ENCODE results near the gene ATP8B2. TPM values are rescaled to one million over a fixed set of nuclear protein-coding genes. Genes with fewer than 3 reads are reported as not detected.
A peak's percentile ranks its signal among the peaks of the same experiment; 100 is the strongest.
"Not testable (repeated sequence)": the region's sequence is repeated elsewhere in the genome, so short reads cannot be mapped to it uniquely, and the experiment has no call there.

Gene ATP8B2
- total RNA-seq, 1 donor from 2014 or later: 77.0 TPM

DNA sequence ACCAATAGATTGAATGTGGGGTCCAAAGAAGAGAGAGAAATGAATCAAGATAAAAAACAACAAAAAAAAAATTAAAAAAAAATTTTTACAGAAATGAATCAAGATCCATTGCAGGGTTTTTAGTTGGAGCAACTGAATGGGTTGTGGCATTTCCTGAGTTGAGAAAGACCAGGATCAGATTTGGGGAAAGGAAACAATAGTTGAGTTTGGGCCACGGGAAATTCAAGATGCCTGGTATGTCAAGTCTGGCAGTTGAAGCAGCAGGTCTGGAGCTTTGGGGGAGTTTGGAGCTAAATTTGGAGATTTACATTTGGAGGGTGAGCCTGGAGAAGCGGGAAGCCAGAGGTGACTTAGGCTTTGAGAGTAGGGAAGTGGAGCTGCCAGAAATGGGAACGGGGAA is 22.6 kb downstream of the ATP8B2 start:
- DNase-seq (ENCODE audit: low read depth, low spot score): no peak

DNA sequence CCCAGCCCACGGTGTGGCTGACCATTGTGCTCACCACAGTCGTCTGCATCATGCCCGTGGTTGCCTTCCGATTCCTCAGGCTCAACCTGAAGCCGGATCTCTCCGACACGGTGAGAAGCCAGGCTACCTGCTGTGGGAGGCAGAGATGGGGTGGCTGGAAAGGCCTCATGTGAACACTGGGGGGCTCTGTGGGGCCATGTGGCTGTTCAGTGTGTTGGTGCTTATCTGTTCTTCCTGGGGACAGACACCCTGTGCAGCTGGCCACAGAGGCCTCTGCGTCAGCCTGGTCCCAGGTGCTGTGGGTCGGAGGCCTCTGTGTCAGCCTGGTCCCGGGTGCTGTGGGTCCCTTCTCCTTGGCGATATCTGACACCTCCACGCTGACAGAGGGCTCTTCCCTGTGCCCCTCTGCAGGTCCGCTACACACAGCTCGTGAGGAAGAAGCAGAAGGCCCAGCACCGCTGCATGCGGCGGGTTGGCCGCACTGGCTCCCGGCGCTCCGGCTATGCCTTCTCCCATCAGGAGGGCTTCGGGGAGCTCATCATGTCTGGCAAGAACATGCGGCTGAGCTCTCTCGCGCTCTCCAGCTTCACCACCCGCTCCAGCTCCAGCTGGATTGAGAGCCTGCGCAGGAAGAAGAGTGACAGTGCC is 23.2 kb downstream of the ATP8B2 start:
- no peak for DNase-seq (ENCODE audit: low read depth, low spot score)

DNA sequence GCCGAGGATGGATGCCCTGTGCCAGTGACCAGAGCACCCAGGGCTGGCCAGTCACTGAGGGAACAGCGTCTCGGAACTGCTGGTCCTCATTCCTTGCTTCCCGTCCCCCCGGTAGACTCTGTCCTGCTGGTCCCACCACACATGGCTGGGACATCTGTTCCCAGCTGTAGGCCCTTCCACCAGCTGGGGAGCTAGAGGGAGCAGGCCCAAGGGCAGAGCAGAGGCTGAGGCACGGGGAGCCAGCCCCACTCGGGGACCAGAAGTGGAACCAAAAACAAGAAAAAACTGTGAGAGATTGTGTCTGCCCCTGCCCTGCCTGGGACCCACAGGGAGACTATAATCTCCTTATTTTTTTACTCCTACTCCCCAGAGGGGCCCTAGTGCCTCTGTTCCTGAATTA is 23.8 kb downstream of the ATP8B2 start:
- DNase-seq (ENCODE audit: low read depth, low spot score): no peak

DNA sequence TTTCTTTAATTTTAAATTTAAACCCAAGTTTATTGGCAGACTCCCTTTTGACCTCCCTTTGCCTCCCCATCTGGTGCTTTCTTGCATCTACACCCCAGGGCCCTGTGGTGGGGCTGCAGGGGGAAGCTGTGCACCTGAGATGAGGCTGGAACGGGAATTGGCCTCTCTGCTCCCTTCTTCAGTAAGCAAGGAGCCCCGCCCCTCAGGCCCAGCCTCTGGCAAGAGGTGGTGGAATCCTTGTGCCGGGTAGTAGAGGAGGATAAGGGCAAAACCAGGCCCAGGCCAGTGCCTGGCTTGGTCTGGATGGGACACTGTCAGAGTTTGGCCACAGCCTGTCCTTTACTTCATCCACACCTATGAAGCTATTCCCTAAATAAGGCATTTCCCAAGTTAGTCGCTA is 25.1 kb downstream of the ATP8B2 start:
- no peak for DNase-seq (ENCODE audit: low read depth, low spot score)

DNA sequence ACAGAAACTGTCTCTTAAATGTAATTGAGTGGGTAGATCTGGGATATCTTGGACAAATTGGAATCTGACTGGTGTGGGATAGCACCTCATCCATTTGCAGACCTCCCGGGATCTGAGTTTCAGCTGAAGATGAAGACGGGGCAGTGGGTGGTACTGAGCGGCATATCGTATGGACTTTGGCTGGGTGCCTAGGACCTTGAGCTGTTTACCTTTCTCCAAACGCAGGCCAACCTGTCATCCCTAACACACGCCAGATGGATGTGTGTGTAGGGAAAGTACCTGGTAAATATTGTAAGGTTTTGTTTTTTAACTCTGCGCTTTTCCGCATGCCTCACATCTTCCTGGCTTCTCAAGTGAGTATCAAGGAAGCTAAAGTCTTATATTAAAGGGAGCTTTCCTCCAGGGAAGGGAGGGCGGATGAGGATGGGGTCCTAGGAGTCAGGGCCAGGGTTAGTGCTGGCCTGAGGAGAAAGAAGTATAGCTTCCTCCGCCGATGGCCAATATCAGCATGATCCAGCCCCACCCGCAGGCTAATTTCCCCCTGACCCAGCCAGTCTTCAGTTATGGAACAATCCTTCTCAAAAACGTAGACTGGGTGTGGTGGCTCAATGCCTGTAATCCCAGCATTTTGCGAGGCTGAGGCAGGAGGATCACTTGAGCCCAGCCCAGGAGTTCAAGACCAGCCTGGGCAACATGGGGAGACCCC is 26.2 kb downstream of the ATP8B2 start:
- no peak for DNase-seq (ENCODE audit: low read depth, low spot score)

DNA sequence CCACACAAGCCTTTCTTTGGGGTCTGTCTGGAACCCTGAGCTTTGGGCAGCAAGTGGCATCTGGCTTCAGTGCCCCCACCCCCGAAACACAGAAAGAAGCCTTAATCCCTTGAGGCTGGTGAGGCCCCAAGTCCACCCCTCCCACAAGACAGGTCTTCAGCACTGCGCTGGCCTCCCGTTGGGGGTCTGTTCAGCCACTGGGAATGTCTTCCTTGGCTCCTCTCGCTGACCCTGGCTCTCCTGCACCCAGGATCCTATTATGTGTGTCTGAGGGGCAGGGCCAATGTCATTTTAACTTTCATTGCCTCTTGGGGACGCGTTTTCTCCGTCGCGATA is 26.9 kb downstream of the ATP8B2 start:
- DNase-seq (ENCODE audit: low read depth, low spot score): no peak

DNA sequence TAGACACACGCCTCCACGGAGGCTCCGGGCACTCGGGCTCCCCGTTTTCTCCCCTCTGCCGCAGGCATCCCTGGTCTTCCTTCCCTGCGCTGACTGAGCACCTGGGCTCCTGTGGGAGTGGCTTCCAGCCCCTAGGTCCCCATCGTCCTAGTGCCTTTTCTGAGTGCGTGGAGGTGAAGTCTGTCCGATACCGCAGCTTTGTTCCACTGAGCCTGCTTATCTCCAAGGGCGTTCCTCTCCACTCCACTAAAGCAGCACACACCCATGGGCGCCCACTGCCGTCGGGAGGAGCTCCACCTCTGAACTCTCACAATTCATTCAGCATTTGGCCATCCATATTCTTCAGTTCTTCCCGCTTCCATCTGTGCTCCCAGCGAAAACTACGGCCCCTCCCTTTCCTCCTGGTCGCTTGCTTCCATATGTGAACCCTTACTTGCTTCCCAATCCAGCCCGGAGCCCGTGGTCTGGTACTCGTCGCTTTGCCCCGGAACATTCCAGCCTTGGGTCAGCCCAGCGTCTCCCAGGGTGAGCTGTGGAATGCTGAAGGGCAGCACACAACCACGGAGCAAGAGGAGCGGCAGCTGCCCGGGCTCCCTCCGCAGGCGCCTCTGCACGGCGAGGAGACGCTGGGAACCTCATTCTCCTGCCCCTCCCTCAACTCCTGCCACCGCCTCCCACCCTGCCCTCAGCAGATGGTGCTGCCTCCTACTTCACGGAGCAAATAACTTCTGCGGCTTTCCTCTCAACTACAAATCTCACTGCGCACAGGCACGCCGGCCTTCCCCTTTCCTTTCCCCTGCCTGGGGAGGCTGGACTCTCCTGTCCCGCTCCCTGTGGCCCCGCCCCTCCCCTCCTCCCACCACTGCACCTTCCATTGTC is 27.5 kb downstream of the ATP8B2 start:
- DNase-seq (ENCODE audit: low read depth, low spot score): peak; percentile 7

DNA sequence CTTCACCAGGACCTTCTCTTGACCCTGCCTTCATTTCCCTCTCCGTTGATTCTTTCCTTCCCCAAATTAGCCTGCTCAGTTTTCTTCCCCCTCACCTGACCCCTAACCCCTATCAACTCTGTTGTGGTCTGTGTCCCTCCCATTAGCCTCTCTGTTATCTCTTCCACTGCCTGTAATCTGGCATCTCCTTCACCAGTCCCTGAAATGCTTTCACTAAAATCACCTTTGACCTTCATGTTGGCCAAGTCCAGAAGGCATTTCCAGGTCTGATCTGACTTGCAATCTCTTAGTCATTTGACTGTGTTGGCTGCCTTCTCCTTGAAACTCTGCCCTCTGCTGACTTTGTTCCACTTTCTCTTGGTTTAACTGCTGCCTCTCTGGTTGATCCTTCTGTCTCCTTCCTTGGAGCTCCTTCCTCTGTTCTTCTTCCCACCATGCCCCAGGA is 28.2 kb downstream of the ATP8B2 start:
- DNase-seq (ENCODE audit: low read depth, low spot score): peak; percentile 29

DNA sequence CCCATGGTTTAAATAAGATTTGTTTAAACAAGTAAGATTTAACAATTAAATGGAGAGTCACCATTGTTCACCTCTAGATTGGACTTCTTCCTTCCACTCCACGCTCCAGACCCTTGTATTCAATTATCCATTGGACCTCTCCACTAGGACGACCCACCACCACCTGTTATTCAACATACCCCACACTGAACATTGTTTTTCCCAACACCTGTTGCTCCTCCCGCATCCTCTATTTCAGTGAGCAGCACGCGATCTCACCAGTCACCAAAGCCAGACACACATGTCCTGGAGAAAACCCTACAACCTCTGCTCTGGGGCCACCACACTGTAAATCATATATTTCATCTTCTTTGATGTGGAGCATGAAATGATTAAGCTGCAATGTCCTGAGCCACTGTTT is 28.6 kb downstream of the ATP8B2 start:
- DNase-seq (ENCODE audit: low read depth, low spot score): no peak

DNA sequence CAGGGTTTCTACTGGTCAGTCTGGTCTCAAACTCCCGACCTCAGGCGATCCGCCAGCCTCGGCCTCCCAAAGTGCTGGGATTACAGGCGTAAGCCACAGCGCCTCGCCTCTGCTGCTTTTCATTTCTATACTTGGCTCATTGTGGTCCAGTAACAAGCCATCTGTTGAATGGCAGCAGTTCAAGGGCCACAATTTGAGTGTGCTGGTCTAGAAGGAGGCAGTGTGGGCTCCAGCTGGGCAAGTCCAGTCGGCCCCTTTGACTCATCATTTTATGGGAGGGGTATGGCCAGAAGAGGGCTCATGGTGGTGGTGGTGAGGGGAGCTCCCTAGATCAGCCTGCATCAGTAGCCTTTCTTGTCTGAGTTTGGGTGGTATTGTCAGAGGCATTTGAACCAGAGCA is 33.2 kb downstream of the ATP8B2 start:
- no peak for DNase-seq (ENCODE audit: low read depth, low spot score)

DNA sequence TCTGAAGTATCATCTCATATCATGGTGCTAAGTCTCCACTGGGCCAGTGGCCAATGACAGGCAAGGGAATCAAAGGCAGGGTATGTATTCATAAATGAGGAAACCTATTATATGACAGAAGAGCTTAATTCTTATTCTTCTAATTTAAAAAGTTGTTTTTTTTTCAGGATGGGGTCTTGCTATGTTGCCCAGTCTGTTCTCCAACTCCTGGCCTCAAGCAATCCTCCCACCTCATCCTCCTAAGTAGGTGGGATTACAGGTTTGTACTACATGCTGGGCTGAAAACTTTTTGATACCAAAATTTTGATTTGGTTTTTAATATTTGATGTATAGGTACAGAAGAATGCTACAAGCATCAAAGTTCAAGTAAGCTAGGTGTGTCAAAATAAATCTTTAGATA is 35.0 kb downstream of the ATP8B2 start:
- no peak for DNase-seq (ENCODE audit: low read depth, low spot score)

DNA sequence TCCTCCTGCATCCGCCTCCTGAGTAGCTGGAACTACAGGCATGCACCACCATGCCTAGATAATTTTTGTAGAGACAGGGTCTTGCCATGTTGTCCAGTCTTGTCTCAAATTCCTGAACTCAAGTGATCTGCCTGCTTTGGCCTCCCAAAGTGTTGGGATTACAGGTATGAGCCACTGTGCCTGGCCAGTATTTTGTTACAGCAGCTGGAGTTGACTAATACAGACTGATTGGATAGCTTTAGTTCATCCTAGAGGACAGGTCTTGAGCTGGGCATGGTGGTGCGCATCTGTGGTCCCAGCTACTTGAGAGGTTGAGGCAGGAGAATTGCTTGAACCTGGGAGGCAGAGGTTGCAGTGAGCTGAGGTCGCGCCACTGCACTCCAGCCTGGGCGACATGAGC is 35.6 kb downstream of the ATP8B2 start:
- DNase-seq (ENCODE audit: low read depth, low spot score): not testable (repeated sequence)

DNA sequence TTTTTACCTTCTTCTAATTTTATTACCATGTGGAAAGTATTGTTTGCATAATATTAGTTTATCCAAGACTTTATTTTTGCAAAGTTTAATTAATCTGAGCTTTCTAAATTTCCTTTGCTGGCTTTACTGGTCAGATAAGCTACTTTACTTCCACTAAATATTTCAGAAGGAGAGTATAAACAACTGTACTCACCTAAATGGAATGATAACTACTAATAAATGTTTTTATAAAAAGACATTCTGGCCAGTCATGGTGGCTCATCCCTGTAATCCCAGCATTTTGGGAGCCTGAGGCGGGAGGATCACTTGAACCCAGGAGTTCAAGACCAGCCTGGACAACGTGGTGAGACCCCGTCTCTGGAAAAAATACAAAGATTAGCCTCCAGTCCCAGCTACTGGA is 36.0 kb downstream of the ATP8B2 start:
- no peak for DNase-seq (ENCODE audit: low read depth, low spot score)

DNA sequence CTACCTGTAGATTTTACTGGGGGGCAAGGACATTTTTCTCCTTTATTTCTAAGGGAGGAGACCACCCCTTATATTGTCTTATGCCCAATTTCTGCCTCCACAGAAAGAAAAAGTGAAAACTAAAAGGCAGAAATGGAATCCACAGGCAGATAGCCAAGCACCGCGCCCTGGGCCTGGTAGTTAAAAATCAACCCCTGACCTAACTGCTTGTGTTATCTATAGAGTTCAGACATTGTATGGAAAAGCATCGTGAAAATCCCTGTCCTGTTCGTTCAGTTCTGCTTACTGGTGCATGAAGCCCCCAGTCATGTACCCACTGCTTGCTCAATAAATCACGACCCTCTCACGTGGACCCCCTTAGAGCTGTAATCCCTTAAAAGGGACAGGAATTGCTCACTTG is 46.1 kb downstream of the ATP8B2 start:
- DNase-seq (ENCODE audit: low read depth, low spot score): no peak

DNA sequence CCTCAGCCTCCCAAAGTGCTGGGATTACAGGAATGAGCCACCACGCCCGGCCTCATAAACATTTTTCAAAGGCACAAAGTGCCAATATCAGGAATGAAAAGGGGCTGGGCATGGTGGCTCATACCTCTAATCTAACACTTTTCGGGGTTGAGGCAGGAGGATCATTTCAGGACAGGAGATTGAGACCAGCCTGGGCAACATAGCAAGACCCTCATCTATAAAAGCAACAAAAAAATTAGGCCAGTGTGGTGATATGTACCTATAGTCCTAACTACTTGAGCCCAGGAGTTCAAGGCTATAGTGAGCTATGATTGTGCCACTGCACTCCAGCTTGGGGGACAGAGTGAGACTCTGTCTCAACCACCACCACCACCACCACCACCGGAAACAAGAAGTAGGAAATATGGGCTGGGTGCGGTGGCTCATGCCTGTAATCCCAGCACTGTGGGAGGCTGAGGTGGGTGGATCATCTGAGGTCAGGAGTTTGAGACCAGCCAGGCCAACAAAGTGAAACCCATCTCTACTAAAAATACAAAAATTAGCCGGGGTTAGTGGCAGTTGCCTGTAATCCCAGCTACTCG is 48.5 kb downstream of the ATP8B2 start:
- DNase-seq (ENCODE audit: low read depth, low spot score): not testable (repeated sequence)

DNA sequence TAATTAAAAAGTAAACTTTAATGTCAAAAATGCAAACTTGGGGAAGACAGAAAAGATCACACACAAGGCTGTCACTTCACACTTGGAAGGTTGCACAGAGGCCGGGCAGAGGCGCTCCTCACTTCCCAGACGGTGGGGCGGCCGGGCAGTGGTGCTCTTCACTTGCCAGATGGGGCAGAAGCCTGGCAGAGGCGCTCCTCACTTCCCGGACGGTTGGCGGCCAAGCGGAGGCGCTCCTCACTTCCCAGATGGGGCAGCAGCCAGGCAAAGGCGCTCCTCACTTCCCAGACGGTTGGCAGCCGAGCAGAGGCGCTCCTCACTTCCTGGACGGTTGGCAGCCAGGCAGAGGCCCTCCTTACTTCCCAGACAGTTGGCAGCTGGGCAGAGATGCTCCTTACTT is 54.0 kb downstream of the ATP8B2 start:
- no peak for DNase-seq (ENCODE audit: low read depth, low spot score)

DNA sequence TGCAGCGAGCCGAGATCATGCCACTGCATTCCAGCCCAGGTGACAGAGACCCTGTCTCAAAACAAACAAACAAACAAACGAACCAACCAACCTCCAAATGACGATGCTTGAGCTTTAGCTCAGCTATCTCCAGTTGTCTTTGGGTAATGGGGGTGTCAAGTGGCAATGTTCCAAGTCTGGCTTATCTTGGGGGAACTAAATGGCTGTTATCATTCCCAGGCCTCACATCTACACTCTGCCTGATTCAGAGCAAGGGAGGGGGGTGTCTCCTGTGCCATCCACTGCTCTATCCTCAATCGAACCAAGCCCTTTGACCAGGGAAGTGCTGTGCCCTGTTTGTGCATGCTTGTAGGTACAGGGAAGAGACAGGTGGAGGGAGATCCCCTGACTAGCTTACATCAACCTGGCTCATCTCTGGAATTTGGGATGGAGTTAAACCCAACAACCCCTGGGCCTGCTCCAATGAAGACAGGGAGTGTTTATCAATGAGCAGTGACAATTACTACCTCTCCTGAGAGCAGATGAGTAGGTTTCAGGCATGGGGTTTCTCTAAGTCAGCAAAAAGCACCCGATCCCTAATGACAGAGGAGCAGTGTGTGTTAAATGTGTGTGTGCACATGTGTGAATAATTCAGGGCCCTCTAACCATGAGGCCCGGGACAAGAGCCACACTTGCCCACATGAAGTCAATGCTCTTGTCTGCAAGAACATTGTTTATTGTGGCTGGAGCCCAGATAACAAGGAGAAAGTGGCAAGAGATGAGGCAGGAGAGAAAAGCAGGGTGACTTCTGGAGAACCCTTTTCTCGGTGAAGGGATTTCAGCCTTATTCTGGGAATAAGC is 59.5 kb downstream of the ATP8B2 start:
- no peak for DNase-seq (ENCODE audit: low read depth, low spot score)

DNA sequence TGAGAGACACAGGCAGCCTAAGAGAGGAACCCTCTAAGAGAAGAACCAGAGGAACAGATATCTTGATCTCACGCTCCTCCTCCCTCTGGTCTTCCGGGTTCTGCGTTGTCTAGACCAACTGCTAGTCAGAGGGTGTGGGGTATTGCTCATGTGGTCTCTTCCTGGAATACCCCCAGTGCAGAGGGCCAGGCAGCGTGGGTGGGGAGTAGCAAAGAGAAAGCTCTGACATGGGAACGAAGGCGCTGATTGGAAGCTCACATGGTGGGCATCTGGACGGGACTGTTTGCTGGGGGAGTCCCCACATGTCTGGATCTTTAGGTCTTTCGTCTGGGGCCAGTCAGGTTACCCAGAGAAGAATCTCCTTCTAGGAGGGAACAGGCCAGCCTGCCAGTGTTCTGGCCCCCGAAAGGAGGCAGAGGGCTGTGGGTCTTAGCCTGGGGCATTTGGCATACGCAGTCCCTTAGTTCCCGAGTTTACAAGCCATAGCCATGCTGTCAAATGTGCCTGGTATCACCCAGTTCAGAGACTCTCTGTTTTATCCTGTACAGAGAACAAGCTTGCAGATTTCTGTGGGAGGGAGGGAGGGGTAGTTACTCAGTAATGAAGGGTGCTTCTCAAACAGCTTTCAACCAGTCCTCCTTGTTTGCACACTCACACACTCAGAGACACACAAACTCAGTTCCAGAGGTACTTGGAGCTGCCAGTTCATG is 61.5 kb downstream of the ATP8B2 start:
- no peak for DNase-seq (ENCODE audit: low read depth, low spot score)

DNA sequence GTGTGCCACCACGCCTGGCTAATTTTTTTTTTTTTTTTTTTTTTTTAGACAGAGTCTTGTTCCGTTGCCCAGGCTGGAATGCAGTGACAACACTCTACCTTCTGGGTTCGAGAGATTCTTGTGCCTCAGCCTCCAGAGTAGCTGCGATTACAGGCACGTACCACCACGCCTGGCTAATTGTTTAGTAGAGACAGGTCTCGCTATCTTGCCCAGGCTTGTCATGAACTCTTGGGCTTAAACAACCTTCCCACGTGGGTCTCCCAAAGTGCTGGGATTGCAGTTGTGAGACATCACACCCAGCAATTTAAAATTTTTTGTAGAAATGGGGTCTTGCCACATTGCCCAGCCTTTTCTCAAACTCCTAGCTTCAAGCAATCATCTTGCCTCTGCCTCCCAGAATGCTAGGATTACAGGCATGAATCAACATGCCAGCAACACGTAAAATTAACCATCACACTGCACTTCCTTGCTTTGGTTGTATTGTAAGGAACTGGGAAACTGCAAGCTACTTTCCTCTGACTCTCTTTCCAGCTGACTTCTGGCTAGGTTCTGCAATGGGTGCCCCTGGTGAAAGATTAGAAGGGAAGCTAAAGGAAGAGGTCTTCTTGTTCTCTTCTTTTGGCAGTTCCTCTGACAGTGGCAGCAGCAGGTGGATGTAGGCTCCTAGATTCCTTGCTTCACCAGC is 65.9 kb downstream of the ATP8B2 start:
- no peak for DNase-seq (ENCODE audit: low read depth, low spot score)

DNA sequence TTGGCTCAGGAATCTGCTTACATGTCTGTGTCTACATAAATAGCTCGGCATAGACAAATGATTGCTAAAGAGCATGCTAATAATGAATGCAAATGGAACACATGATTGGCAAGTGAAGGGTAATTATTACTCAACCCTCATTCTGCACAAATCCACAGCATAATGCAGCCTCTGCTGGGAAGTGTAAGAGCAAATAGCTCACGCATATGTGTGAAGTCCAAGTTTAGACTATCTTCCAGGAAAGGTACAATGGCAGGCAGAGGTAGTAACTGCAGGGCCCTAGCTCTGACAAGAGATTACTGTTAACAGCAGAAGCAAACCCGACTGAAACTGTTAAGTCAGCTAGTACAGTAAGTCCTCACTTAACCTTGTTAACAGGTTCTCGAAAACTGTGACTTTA is 72.8 kb downstream of the ATP8B2 start:
- no peak for DNase-seq (ENCODE audit: low read depth, low spot score)

Data from pulmonary artery endothelial cell (primary cell).